B cell (primary cell): ENCODE data around the gene HPD. TPM values are rescaled to one million over a fixed set of nuclear protein-coding genes. Genes with fewer than 3 reads are reported as not detected.

ENCODE experiments used
- ATAC-seq: fragments of 200-7000 bp; cut with Tn5 transposase; one replicate; pipeline ENCODE4 v1.10.0; 2021; ENCODE audit warnings: low read depth, mild to moderate bottlenecking, moderate number of reproducible peaks, moderate library complexity
- CTCF ChIA-PET: fragments of 350-600 bp; sonication (Branson Sonifier 250); formaldehyde crosslinking; loops from one replicate; lab custom pipeline; 2021; ENCODE audit warnings: antibody characterized with exemption, inconsistent platforms; lab: Charles Lee
- POLR2A ChIA-PET: fragments of 350-600 bp; sonication (Branson Sonifier 250); formaldehyde crosslinking; loops from one replicate; lab custom pipeline; 2021; ENCODE audit warnings: antibody characterized with exemption; lab: Charles Lee
- DNase-seq: peaks from one replicate; pipeline ENCODE4 v3.0.0; 2013
- H2AFZ ChIP-seq: 2 replicates; pipeline ENCODE4 v1.6.1; 2012; ENCODE audit warnings: mild to moderate bottlenecking, low read depth, low read length; ENCODE audit not compliant: insufficient read depth, poor library complexity, severe bottlenecking
- H3K27ac ChIP-seq, 2 donors: 1 replicate in 1 of 2; 2 replicates in 1 of 2; pipeline ENCODE4 v1.5.1; 2012 to 2013; ENCODE audit warnings: low read length in 2 of 2, mild to moderate bottlenecking in 2 of 2, moderate library complexity in 1 of 2
- H3K27me3 ChIP-seq, 4 experiments: fragments of 200-600 bp in 1 of 4; sonication (generic) in 1 of 4; replicated peaks in 1 of 4; 1 replicate in 2 of 4; 2 replicates in 2 of 4; pipeline versions ENCODE4 v1.6.1 to v1.7.0; 2013 to 2016; ENCODE audit warnings: low read length in 3 of 4, mild to moderate bottlenecking in 2 of 4, mixed read lengths in 1 of 4, moderate library complexity in 1 of 4; ENCODE audit not compliant: insufficient read depth in 4 of 4, control insufficient read depth in 3 of 4; ENCODE audit errors: control extremely low read depth in 1 of 4
- H3K36me3 ChIP-seq, 2 experiments: replicated peaks in 1 of 2; 1 replicate in 1 of 2; 2 replicates in 1 of 2; pipeline versions ENCODE4 v1.6.1 to v1.7.1; 2013; ENCODE audit warnings: low read length in 1 of 2; ENCODE audit not compliant: insufficient read depth in 2 of 2, control insufficient read depth in 1 of 2; ENCODE audit errors: control extremely low read depth in 1 of 2, extremely low read depth in 1 of 2
- H3K4me1 ChIP-seq, 2 donors: fragments of 200-600 bp in 1 of 2; sonication (generic) in 1 of 2; 1 replicate in 1 of 2; 2 replicates in 1 of 2; pipeline versions ENCODE4 v1.5.1 to v1.6.1; 2013 to 2017; ENCODE audit warnings: low read length in 2 of 2; ENCODE audit not compliant: control insufficient read depth in 2 of 2, insufficient read depth in 2 of 2
- H3K4me2 ChIP-seq: replicated peaks from 2 replicates; pipeline ENCODE3; 2012; ENCODE audit warnings: mild to moderate bottlenecking, low read depth, low read length; ENCODE audit not compliant: poor library complexity, severe bottlenecking
- H3K4me3 ChIP-seq, 5 experiments: fragments of 200-600 bp in 1 of 5; sonication (generic) in 1 of 5; 1 replicate in 3 of 5; 2 replicates in 2 of 5; pipeline versions ENCODE4 v1.5.1 to v1.7.0; 2011 to 2016; ENCODE audit warnings: low read length in 4 of 5, mild to moderate bottlenecking in 4 of 5, low read depth in 2 of 5, control low read depth in 1 of 5, moderate library complexity in 1 of 5; ENCODE audit not compliant: insufficient read depth in 1 of 5; ENCODE audit errors: control extremely low read depth in 1 of 5, extremely low read depth in 1 of 5
- H3K79me2 ChIP-seq: fragments of 200-600 bp; sonication (generic); one replicate; pipeline ENCODE4 v1.6.0; 2016; ENCODE audit warnings: low read length; ENCODE audit not compliant: control insufficient read depth, insufficient read depth
- H3K9ac ChIP-seq: fragments of 200-600 bp; sonication (generic); 2 replicates; pipeline ENCODE4 v1.6.1; 2017; ENCODE audit warnings: mild to moderate bottlenecking, low read length, moderate library complexity
- H3K9me3 ChIP-seq, 3 donors: one replicate each; pipeline versions ENCODE4 v1.6.1 to v1.7.1; 2013; ENCODE audit warnings: low read length in 2 of 3; ENCODE audit not compliant: control insufficient read depth in 2 of 3, insufficient read depth in 1 of 3; ENCODE audit errors: control extremely low read depth in 1 of 3
- H4K20me1 ChIP-seq: 2 replicates; pipeline ENCODE4 v1.6.0; 2012; ENCODE audit warnings: mild to moderate bottlenecking, low read length; ENCODE audit not compliant: insufficient read depth, control insufficient read depth, poor library complexity, severe bottlenecking
- H3K27ac Mint-ChIP-seq: one replicate; pipeline ENCODE4 v1.8.0; 2021; ENCODE audit warnings: mixed read lengths
- H3K27me3 Mint-ChIP-seq: one replicate; pipeline ENCODE4 v1.8.0; 2021; ENCODE audit warnings: mixed read lengths
- H3K4me1 Mint-ChIP-seq: one replicate; pipeline ENCODE4 v1.8.0; 2021; ENCODE audit warnings: mixed read lengths
- H3K4me3 Mint-ChIP-seq: one replicate; pipeline ENCODE4 v1.8.0; 2021; ENCODE audit warnings: mixed read lengths
- H3K9me3 Mint-ChIP-seq: one replicate; pipeline ENCODE4 v1.8.0; 2022; ENCODE audit warnings: mixed read lengths; ENCODE audit not compliant: insufficient read depth
- CTCF ChIP-seq: fragments of 200-600 bp; IDR thresholded peaks from one replicate; pipeline ENCODE4 v1.8.0; 2022; ENCODE audit warnings: antibody characterized with exemption, mild to moderate bottlenecking
- EZH2 ChIP-seq: IDR thresholded peaks from 2 replicates; pipeline ENCODE4 v1.6.1; 2012; ENCODE audit warnings: borderline replicate concordance, low read depth, mild to moderate bottlenecking, moderate library complexity, low read length; ENCODE audit not compliant: insufficient read depth, poor library complexity, severe bottlenecking
- WGBS: methylation state at CpG from one replicate; pipeline ENCODE4 v1.1.5; 2013; ENCODE audit warnings: missing lambda C conversion rate; ENCODE audit not compliant: insufficient coverage; 5-methylcytosine and 5-hydroxymethylcytosine counted together
- intact Hi-C: fragments of 100-400 bp; cut with micrococcal nuclease; formaldehyde crosslinking; loops from one replicate; pipeline ENCODE4 v1.10.0; 2022
- polyA plus RNA-seq: library from polyadenylated mRNA; depleted of rRNA; stranded (reverse); fragments of >200 nt; gene quantifications from 2 replicates; pipeline ENCODE4 v1.2.3, GENCODE V29; 2012
- total RNA-seq, 2 donors: library from RNA; stranded (reverse); fragments of 120-200 nt in 1 of 2; gene quantifications; 1 replicate in 1 of 2; 2 replicates in 1 of 2; pipeline versions ENCODE4 v1.2.3 to v1.2.4, GENCODE V29; 2013 to 2022

HPD gene
- total and polyA plus RNA-seq, 2 donors (not counting 1 experiment from before 2014, with no cell fraction given): not detected

- ChIA-PET POLR2A (no interaction called here), CTCF (interaction anchor here (0.7 to 1.2 kb wide), 2 partner anchors 10 to 157 kb away, joined by 3 to 4 read pairs; partner anchors contain the start of gene PSMD9)
- ATAC-seq: no peak
Observed at GRCh38 chr12:121898287-121898686, 39.6 kb upstream of the HPD start.

GRCh38 chr12:121894633-121895032 lies 36.0 kb upstream of the HPD start:
- H2AFZ ChIP-seq: no peak overlapping the region
- no peak overlapping the region for H3K4me3 ChIP-seq
- ATAC-seq (no peak), DNase-seq (peak; percentile 25)
- Mint-ChIP-seq H3K4me3 (no peak overlapping the region), H3K27ac (no peak overlapping the region), H3K9me3 (no peaks in the 10 kb centered on the region), H3K4me1 (peaks cover 16% of the 10 kb centered on the region), H3K27me3 (no peaks in the 10 kb centered on the region)
- CTCF ChIA-PET: interaction anchor here (1.0 to 4.6 kb wide), 5 partner anchors 24 to 122 kb away, joined by 3 to 38 read pairs (median 4); partner anchors contain the start of genes CFAP251 and RHOF
- intact Hi-C loops: loop anchor here (1.0 kb wide), 1 partner anchor 197 kb away; no protein-coding TSS in a partner anchor
- H3K9me3 ChIP-seq: no peaks in the 10 kb centered on the region
- peaks cover 5 to 6% of the 10 kb centered on the region in 2 donors for H3K4me1 ChIP-seq
- TF ChIP-seq EZH2: no peak
- TF ChIP-seq CTCF: no peak
- no peak overlapping the region for H3K9ac ChIP-seq
- H3K79me2 ChIP-seq: peaks cover 35% of the 10 kb centered on the region
- no peaks in the 10 kb centered on the region for H3K27me3 ChIP-seq
- peaks cover 12% of the 10 kb centered on the region for H4K20me1 ChIP-seq
- H3K4me2 ChIP-seq: no peak overlapping the region
- POLR2A ChIA-PET: no interaction called here
- no peak overlapping the region for H3K27ac ChIP-seq
- whole genome bisulfite sequencing: no CpG with 5 or more reads among the region's 7 CpGs
- H3K36me3 ChIP-seq: peaks cover 7 to 36% of the 10 kb centered on the region in 2 experiments

More at GRCh38 chr12:121898287-121898686, 39.6 kb upstream of the HPD start:
- 100% methylated on average over 1 of the region's 5 CpGs for WGBS
- no peaks in the 10 kb centered on the region for H3K27me3 ChIP-seq
- H3K4me3 Mint-ChIP-seq: no peak overlapping the region
- no peak overlapping the region for H3K4me3 ChIP-seq
- H3K79me2 ChIP-seq: peaks cover 9% of the 10 kb centered on the region
- no peak overlapping the region for H3K4me2 ChIP-seq
- no peak overlapping the region for H3K27ac Mint-ChIP-seq
- no peaks in the 10 kb centered on the region for H3K9me3 ChIP-seq
- peaks cover 12% of the 10 kb centered on the region for H4K20me1 ChIP-seq
- no peaks in the 10 kb centered on the region for H3K4me1 ChIP-seq
- intact Hi-C loops: no loop called here
- no peak overlapping the region for H2AFZ ChIP-seq
- no peak for DNase-seq
- H3K4me1 Mint-ChIP-seq: peaks cover 5% of the 10 kb centered on the region
- H3K36me3 ChIP-seq: peaks cover 20 to 62% of the 10 kb centered on the region in 2 experiments
- no peaks in the 10 kb centered on the region for H3K9me3 Mint-ChIP-seq
- H3K27ac ChIP-seq: no peak overlapping the region
- no peak for TF ChIP-seq EZH2
- no peaks in the 10 kb centered on the region for H3K27me3 Mint-ChIP-seq
- H3K9ac ChIP-seq: no peak overlapping the region
